CD4-positive, alpha-beta T cell treated with Interleukin-15 for 1 hour (primary cell): ENCODE measurements around the gene PPT1.

Source experiments
- DNase-seq: peaks from one replicate; pipeline ENCODE4 v3.0.0-alpha.2; 2020

Gene PPT1

DNA sequence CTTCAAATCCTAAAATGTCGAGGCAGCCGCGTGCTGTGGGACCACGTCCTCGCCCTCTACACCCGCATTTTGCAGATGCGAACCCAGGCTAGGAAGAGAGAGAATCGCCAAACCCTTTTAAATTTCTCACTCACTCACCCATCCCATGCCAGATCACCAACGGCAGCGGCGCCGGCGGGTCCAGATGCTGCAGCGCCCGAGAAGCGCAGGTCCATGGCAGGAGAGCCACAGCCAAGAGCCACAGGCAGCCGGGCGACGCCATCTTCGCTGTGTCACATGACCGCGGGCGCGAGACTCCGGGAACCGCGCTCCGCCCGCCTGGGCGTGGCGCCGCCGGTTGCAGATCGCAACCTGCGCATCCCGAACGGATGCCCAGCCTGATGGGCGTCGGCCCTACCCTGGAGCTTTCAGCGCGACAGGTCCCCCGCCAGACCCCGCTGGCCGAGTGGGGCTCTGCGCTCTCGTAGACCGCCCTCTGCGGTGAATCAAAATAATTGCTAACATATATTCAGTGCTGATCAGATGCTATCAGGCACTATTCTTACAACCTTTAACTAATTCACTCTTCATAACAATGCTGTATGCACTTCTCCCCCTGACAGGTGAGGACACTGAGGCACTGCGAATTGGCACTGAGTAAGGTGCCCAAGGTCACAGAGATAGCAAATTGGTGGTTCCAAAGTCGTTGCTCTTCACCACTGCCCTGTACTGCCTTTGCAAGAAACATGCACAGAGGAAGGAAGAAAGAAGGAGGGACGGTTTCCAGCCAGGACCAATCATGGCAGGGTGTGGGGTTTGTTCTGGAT, at the start of gene PPT1:
TSS of gene PPT1 (minus strand) at position 276 of the 806 bp plus-strand sequence. CDS start at position 262, 14 bp downstream.
- peak; percentile 77 for DNase-seq

DNA sequence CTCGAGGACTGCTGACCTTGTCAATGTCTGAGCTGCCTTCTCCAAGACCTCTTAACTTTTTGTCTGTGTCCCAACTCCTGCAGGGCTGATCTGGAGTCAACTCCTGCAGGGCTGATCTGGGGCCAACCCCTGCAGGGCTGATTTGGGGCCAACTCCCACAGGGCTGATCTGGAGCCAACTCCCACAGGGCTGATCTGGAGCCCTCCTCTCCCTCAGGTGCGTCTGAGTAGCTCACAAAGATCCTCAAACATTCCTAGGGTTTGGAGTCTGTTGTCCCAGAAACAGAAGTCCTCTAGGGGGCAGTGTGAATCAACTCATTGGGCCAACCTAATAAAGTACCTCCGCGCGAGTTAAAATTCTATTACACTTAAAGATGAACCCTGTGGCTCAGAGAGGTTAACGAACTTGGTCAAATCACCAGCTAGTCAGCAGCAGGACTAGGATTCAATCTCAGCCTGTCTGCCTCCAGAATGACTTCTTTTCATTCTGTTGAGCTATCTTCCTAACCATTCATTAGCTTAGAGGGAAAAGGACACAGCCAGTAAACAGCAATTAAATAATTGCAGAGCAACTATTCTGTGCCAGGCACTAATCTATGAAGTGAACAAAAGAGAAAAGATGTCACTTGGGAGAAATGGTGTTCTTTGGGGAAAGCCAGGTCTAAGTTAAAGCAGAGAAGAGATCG, 47.0 kb upstream of the PPT1 start:
- peak; percentile 51 for DNase-seq

- no peak for DNase-seq
Measured at GRCh38 chr1:40141878-40142535, 45.0 kb upstream of the PPT1 start.

- DNase-seq, result no peak
Measured at GRCh38 chr1:40140211-40140973, 43.3 kb upstream of the PPT1 start.

GRCh38 chr1:40133839-40134238, 36.8 kb upstream of the PPT1 start:
- no peak for DNase-seq

DNA sequence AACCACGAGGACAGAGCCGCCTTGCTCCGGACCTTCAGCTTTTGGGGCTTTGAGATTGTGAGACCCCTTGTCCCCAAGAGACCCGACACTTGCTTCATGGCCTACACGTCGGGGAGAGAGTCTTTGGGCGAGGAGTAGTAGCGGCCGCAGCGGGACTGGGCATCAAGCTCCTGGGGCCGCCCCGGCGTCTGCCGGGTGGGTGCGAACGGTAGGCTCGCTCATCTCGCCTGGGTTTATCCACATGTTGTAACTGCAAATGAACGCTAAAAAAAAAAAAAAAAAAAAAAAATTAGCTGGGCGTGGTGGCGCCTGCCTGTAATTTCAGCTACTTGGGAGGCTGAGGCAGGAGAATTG, 36.2 kb upstream of the PPT1 start:
- no peak for DNase-seq

DNA sequence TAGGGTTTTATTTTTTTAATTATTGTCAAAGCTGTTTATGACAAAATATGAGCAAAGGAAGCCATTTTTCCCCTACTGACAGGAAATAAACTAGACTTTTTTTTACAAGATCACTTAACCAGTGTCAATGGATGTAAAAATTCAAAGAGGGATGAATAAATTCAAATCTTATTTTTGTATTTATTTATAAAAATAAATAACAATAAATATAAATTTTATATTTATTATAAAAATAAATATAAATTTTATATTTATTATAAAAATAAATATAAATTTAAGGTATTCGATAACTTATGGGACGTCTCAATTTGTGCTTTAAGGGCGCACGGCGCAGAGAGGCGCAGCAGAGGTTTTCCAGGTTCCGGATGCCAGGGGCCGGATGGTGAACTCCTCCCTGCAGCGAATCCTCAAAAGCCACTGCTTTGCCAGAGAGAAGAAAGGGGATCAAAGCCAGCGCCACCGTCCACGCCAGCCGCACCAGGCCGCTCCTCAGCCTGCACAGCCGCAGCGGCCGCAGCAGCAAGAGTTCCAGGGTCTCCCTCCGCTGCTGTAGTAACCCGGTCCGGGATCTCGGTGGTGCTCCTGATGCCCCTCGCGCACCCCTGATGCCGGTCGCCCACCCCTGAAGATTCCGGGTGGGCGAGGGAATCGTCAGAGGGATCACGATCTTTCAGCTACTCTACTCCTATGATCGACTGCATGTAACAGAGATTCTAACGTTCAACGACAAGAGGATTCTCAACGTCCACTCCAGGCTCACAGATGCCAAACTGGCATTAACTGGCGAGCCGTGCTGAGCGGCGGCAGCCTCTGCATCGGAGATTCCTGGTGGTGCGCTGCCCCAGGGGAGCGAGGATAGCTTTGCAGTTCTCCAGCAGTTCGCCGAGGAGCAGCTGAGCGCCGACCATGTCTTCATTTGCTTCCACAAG, 35.6 kb upstream of the PPT1 start:
- no peak for DNase-seq

DNA sequence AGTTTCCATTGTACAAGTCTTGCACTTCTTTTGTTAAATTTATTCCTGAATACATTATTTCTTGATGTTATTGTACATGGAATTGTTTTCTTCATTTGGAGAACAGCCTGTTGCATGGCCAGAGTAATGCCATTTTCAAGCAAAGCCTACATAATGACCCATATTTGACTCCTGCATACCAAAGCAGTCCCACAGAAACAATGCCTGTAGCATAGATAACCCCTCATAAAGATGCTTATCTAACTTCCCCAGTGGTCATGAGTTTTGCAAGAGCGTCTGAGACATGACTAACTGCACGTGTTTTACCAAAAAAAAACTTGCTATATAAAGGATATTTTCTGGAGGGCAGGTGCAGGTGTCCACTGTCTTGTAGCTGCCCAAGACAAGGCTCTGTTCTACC, 33.8 kb upstream of the PPT1 start:
- no peak for DNase-seq

DNA sequence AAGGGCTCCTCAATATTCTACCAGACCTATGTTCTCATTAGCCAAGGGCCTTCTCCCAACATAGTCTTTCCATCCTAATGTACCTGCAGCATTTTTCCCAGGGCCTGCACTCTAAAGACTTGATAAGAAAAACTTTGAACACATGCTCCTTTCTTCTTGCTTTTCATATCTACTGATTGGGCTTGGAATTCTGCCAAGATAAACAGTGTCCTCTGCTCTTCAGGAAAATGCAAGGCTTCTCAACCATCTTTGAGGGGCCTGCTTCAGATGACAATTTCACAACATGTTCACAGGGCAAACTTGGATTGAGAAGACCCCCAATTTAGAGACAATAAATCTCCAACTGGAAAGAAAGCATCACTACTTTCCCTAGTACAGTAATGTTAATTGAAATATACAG, 25.8 kb upstream of the PPT1 start:
- DNase-seq, result no peak

DNA sequence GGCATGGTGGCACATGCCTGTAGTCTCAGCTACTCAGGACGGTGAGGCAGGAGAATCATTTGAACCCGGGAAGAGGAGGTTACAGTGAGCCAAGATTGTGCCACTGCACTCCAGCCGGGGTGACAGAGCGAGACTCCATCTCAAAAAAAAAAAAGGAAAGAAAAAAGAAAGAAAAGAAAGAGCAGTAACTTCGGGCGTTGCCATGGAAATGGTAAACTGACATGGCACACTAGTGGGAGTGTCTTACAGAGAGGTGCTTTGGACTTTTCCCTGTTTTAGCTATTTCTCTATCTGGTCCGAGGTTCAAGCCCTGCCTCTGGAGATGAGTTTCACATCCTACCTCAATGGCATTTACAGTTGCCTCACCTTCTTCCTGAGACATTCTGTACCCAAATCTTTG, 23.1 kb upstream of the PPT1 start:
- no peak for DNase-seq

- DNase-seq, result no peak
Measured at GRCh38 chr1:40114400-40114799, 17.3 kb upstream of the PPT1 start.

DNA sequence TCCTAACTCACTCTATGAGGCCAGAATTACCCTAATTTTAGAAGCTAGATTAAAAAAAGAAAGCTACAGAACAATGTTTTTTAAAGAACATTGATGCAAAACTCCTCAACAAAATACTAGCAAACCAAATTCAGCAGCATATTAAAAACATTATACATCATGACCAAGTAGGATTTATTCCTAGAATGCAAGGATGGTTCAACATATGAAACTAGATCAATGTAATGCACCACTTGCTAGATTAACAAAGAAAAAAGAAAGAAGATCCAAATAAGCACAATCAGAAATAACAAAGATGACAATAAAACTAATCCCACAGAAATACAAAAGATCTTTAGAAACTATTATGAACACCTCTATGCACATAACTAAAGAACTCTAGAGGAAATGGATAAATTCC, 13.3 kb upstream of the PPT1 start:
- no peak for DNase-seq

GRCh38 chr1:40107290-40107959, 10.4 kb upstream of the PPT1 start:
- no peak for DNase-seq

- no peak for DNase-seq
Measured at GRCh38 chr1:40105028-40105427, 8.0 kb upstream of the PPT1 start.

GRCh38 chr1:40102896-40103295, 5.8 kb upstream of the PPT1 start:
- DNase-seq, result no peak

DNA sequence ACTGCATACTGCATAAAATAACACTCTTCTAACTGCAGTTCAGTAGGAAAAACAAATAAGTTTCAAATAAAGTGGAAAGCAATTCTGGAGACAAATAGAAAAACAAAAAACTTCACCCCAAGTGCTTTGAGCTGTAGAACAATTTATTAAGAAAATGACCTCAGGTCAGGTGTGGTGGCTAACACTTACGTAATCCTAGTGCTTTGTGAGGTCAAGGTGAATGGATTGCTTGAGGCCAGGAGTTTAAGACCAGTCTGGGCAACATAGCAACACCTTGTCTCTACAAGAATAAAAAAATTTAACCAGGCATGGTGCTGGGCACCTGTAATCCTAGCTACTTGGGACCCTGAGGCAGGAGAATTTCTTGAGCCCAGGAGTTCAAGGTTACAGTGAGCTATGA, 5.0 kb upstream of the PPT1 start:
- DNase-seq, result no peak

DNA sequence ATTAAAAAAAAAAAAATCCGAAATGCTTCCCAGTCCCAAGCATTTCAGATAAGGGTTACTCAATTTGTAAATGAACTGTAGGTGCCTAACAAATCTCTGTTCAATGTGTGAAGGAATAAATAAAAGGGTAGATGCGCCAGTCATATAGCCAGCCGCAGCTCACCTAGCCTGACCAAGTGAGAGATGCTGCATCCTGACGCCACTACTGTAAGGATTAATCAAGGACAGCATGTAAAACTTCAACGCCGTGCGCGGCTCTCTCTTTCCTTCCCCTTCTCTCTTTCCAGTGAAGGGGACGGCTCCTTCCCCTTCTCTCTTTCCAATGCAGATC, 441 bp downstream of the PPT1 start:
- no peak for DNase-seq

DNA sequence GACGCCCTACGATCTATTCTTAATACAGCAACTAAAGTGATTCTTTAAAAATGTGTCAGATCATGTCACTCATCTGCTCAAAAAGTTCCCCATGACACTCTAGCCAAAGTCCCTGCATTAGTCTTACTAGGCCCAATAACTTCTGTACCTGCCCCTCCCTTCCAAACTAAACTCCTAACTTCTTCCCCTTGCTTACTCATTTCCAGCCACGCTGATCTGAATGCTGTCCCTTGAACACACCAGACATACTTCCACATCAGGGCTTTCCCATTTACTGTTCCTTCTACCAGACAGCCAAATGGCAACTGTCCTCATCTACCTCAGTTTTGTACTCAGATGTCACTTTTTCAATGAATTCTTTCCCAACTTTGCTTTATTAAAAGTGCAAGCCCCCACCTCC, 1.2 kb downstream of the PPT1 start:
- no peak for DNase-seq

- no peak for DNase-seq
Measured at GRCh38 chr1:40094466-40095110, 2.5 kb downstream of the PPT1 start.

DNA sequence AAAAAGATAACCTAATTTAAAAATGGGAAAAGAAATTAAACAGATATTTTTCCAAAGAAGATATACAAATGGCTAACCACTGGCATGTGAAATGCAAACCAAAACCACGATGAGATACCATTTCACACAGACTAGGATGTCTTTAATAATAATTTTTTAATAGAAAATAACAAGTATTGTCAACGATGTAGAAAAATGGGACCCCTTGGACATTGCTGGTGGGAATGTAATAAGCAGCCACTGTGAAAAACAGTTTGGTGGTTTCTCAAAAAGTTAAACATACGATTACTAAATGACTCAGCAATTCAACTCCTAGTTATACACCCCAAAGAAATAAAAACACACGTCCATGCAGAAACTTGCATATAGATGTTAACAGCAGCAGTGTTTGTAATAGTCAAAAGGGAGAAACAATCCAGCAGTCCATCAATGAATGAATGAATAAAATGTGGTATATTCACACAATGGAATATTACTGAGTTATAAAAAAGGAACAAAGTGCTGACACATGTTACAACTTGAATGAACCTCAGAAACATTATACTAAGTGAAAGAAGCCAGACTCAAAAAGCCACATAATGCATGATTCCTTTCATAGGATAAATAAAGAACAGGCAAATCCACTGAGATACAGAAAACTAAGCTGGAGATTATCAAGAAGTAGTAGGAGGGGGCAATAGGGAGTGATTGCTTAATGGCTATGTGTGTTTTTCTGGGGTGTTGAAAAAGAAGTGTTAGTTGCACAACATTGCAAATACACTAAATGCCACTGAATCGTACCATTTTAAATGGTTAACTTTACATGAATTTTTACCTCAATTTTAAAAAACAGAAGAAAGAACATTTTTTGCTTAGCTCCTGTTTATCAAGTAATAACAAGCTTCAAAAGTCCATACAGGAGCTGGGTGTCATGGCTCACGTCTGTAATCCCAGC, 4.1 kb downstream of the PPT1 start:
- no peak for DNase-seq
